ENCODE data around the gene CAMKK2. TPM values are rescaled to one million over a fixed set of nuclear protein-coding genes. Genes with fewer than 3 reads are reported as not detected.

CAMKK2 gene
- total and polyA plus RNA-seq, 4 donors: 10.5 to 26.0 (median 20.5) TPM

GRCh38 chr12:121344506-121344905, 48.0 kb upstream of the CAMKK2 start:
- Histone ChIP-seq H3K36me3 (ENCODE audit: control insufficient read depth in 4 of 4, insufficient read depth in 3 of 4, low read depth in 1 of 4, low read length in 3 of 4) (peaks cover 5 to 65% (median 45%) of the 10 kb centered on the region in 4 donors), H3K4me3 (ENCODE audit: low read depth in 1 of 3, low read length in 3 of 3) (no peak overlapping the region), H3K9ac (ENCODE audit: low read depth in 1 of 2, low read length in 2 of 2) (no peak overlapping the region), H3K27ac (ENCODE audit: low read depth in 1 of 2, low read length in 2 of 2) (no peak overlapping the region), H3K9me3 (ENCODE audit: control insufficient read depth in 4 of 4, low read length in 3 of 4) (no peaks in the 10 kb centered on the region), H3K27me3 (ENCODE audit: control insufficient read depth in 4 of 4, insufficient read depth in 4 of 4, low read length in 3 of 4) (no peaks in the 10 kb centered on the region), H3K4me1 (ENCODE audit: control insufficient read depth in 4 of 4, insufficient read depth in 4 of 4, low read length in 3 of 4) (no peaks in the 10 kb centered on the region)
- WGBS: 87% methylated on average over 3 of the region's 3 CpGs
- no peak for DNase-seq (ENCODE audit: low spot score)
- TF ChIP-seq YY1 (IDR thresholded peaks at IDR 0.05) (no peak), ATF3 (IDR thresholded peaks at IDR 0.05) (no peak), MAX (IDR thresholded peaks at IDR 0.05) (no peak), JUND (IDR thresholded peaks at IDR 0.05) (no peak), GABPA (IDR thresholded peaks at IDR 0.05 in 1 of 2, conservative IDR thresholded peaks at IDR 0.05 in 1 of 2) (no peak), SP1 (IDR thresholded peaks at IDR 0.05) (no peak), RXRA (IDR thresholded peaks at IDR 0.05) (no peak), NR2F2 (IDR thresholded peaks at IDR 0.05) (no peak), EGR1 (IDR thresholded peaks at IDR 0.05; ENCODE audit: low read depth in 2 of 2) (no peak), TAF1 (conservative IDR thresholded peaks at IDR 0.05) (no peak), HNF4G (IDR thresholded peaks at IDR 0.05) (no peak), FOXA1 (IDR thresholded peaks at IDR 0.05) (no peak), HNF4A (conservative IDR thresholded peaks at IDR 0.05) (no peak), ZBTB33 (IDR thresholded peaks at IDR 0.05) (no peak), REST (IDR thresholded peaks at IDR 0.05) (no peak), CTCF (IDR thresholded peaks at IDR 0.05; ENCODE audit: low read depth, low read length, missing input control) (no peak), FOXA2 (IDR thresholded peaks at IDR 0.05) (no peak), RAD21 (IDR thresholded peaks at IDR 0.05) (no peak)

Data from liver (tissue), 9 donors.